Smooth muscle cell of the brain vasculature (primary cell): ENCODE measurements around the gene PTPN11.
"Not testable (repeated sequence)": the region's sequence is repeated elsewhere in the genome, so short reads cannot be mapped to it uniquely, and the experiment has no call there.

Source experiments
- DNase-seq: peaks from one replicate; pipeline ENCODE4 v3.0.0-alpha.2; 2012; ENCODE audit warnings: low read depth, low spot score

The PTPN11 gene

DNA sequence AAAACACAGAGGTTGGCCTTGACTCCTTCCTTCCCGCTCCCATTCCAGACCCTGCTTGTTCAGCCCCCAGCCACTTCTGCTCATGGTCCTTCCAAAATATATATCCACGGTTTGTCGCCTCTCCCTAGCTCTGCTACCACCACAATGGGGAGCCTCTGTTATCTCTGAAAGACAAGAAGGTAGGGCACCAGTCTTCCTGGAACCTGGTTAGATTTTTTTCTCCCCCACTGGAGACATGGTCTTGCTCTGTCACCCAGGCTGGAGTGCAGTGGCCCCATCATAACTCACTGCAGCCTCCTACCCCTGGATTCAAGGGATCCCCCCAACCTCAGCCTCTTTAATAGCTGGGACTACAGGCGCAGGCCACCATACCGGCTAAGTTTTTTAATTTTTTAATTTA, 95.7 kb downstream of the PTPN11 start:
- no peak for DNase-seq

DNA sequence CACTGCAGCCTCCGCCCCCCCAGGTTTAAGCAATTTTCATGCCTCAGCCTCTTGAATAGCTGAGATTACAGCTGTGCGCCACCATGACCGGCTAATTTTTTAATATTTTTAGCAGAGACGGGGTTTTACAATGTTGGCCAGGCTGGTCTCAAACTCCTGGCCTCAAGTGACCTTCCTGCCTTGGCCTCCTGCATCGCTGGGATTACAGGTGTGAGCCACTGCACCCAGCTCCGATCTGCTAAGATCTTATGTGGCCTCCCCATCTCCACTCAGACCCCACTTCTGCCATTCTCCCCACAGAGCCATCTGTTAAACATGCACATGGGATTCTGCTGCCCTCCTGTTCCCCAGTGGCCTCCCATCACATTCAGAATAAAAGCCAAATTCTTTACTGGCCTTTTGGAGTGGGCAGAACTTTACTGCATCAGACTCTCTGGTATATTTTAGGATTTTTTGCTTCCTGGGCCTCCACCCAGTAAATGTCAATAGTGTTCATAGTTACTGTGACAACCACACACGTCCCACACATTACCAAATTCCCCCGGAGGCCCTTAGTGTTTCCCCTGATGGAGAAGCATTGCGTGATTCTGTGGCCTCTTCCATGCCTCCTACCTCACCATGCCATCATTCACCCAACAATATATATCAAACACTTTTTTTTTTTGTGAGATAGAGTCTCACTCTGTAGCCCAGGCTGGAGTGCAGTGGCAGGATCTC, 96.3 kb downstream of the PTPN11 start:
- DNase-seq = no peak

DNA sequence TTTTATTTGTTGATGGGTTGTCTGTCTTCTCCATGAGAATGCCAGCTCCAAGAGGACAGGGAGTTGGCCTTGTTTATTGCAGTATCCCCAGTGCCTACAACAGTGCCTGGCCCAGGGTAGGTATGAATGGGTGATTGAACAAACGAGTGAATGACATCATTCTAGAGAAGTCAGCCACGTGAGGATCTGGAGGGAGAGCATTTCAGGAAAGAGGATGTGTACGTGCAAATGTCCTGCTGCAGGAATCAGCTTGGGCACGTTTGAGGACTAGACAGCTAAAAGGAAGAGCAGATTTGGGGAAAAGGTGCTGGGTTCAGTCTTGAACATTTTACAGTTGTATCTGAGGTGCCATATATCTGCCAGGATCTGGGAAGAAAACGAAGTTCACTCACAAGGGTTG, 97.1 kb downstream of the PTPN11 start:
- DNase-seq = no peak

DNA sequence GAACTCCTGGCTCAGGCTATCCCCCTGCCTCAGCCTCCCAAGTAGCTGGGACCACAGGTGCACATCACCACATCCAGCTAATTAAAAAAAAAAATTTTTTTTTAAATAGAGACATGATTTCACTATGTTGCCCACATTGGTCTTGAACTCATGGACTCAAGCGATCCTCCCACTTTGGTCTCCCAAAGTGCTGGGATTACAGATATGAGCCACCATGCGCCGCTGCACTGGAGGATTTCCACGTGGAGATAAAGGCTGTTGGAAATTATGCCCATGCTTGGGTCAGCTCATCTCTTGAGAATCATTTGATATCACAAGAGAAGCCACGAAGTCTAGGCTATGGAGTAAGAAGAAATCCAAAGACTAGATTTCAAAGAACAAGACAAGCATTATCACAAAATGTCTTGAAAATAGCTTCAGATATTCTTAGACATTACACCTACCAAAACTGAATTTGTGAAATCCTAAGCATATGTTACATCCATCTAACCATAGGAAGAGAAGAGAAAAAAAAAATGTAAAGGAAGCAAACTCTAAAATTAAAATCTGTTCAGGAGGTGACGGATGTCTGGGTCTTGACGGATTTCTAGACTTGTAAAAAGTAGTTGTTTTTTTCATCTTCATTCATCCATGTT, 99.1 kb downstream of the PTPN11 start:
- no peak for DNase-seq

DNA sequence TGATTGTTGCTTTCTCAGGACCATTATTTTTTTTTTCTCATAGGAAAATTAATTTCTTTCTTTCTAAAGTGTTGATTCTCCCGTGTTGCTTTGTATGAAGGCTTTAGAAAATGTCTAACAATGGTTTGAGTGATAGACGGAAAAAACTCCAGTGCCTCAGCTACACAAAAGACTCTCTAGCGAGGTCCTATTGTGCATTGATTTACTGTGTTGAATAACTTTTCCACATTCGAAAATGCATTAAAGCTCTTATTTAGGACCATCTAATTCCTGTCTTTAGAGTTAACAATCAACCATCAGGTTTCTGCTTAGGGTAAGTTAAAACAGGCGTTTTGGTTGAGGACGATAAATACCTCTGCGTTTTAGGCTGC, 99.6 kb downstream of the PTPN11 start:
- no peak for DNase-seq

DNA sequence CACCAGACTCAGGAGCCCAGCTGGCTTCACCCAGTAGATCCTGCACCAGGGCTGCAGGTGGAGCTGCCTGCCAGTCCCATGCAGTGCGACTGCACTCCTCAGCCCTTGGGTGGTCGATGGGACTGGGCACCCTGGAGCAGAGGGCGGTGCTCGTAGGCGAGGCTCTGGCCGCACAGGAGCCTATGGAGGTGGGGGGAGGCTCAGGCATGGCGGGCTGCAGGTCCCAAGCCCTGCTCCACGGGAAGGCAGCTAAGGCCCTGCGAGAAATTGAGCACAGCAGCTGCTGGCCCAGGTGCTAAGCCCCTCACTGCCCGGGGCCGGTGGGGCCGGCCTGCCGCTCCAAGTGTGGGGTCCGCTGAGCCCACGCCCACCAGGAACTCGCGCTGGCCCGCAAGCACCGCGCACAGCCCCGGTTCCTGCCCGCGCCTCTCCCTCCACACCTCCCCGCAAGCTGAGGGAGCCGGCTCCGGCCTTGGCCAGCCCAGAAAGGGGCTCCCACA, 101.1 kb downstream of the PTPN11 start:
- DNase-seq = not testable (repeated sequence)

DNA sequence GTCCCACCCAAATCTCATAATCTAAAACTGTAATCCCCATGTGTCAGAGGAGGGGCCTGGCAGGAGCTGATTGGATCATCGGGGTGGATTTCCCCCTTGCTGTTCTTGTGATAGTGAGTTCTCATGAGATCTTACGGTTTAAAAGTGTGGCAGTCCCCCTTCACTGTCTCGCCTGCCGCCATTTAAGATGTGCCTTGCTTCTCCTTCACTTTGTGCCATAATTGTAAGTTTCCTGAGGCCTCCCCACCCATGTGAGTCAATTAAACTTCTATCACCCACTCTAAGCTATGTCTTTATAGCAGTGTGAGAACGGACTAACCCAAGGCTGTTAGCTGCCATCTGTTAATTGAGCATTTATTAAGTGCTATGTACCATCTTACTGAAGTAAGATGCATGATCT, 105.1 kb downstream of the PTPN11 start:
- no peak for DNase-seq

DNA sequence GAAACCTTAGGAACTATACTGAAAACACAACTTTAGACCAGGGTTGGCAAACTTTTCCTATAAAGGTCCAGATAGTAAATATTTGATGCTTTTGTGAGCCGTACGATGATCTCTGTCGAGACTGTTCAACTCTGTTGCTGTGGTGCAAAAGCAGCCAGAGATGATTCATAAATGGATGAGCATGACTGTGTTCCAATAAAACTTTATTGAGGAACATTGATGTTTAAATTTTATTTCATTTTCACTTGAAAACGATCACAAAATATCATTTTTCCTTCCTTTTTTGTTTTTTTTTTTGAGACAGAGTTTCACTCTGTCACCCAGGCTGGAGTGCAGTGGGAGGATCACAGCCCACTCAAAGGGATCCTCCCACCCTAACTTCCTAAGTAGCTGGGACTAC, 105.5 kb downstream of the PTPN11 start:
- no peak for DNase-seq

DNA sequence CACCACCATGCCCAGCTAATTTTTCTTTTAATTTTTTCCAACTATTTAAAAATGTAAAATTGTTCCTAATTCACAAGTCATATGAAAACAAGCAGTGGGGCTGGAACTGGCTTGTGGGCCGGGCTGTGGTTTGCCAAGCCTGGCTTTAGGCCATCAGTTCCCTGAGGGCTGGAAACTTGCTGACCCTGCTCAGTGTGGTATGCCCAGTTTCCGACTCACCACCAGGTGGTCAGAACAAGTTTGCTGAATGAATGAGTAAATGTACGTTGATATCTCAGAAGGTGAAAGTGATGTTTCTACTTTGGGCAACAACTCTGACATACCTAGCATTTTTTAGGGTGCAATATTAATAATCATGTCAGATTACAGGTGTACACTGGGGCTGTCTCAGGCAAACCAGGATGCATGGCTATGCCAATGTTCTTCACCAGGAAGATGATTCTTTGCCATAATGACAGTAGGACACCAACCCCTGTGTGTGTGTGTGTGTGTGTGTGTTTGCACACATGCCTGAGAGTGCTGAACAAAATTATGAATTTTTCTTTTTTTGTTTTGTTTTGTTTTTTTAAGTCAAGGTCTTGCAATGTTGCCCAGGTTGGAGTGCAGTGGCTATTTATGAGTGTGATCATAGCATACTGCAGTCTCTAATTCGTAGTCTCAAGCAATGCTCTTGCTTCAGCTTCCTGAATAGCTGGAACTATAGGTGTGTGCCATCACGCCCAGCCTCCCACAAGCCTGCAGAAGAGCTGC, 106.1 kb downstream of the PTPN11 start:
- DNase-seq = no peak

DNA sequence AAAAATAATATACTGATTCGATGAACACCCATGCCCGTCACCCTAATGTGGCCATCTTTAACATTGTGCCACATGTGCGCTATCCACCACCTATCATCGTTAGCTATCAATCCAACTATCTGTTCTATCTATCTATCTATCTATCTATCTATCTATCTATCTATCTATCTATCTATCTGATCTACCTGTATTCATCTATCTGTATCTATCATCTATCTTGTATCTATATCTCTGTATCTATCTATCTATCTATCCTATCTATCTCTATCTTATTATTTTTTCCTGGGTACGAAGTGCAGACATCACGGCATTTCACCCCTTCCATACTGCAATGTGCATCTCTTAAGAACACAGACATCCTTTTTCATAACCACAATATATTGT, 106.7 kb downstream of the PTPN11 start:
- no peak for DNase-seq

DNA sequence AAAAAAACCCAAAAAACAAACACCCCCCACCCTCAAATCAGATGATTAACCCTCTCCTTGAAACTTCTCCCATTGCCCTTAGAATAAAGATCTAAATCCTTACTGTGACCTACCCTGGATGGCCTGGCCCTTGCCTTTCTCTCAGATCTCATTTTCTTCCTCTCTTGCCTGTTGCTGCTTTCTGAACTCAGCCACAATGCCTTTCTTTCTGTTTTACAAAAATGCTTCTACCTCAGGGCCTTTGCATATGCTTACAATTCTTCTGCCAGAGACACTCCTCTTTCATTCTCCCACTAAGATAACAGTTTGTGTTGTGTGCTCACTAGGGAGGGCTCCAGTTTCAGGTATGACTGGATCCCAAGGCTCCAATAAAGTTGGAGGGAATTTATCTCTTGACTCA, 108.3 kb downstream of the PTPN11 start:
- DNase-seq = no peak

DNA sequence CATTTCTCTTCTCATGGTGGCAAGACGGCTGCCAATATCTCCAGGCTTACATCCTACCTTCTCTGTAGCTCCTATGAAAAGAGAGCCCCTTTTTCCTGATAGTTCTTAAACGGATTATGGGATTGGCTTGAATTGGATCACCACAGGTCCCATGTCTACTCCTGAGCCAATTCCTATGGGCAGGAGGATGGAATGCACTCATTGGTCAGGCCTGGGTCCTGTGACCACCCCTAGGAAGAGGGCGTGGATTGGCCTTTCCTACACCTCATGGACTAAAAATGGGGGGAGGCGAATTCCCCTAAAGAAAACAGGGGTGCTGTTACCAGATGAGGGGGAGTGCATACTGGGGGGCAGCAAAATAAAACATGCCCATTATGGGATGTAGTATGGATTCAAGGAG, 108.8 kb downstream of the PTPN11 start:
- DNase-seq = no peak

DNA sequence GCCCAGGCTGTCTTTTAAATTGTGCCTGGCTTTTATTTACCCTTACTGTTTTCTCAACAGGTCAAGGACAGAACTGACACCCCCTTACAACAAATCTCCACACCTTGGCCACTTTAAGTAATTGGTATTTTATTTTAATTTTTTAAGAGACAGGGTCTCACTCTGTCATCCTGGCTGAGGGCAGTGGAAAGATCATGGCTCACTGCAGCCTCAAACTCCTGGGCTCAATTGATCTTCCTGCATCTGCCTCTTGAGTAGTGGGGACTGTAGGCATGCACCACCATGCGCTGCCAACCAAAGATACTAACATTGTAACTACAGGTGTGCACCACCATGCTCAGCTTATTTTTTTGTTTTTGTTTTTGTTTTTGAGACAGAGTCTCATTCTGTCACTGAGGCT, 109.8 kb downstream of the PTPN11 start:
- no peak for DNase-seq

DNA sequence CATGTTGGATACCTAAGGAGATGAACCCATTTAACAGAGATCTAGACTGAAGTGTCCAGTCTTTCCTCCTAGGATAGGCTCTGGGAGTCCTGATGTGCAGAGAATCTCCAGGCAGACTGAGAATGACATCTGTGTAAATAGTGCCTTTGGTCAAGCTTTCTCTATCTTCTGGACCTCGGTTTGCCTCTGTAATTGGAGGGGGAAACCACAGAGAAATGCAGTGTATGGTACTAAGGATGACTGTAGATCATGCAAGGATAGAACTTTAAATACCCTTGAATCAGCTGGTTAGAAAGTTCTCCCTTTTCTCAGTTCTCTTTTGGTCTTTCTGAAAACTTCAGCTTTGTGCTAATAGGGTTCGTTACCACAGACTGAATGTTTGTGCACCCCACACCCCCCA, 112.2 kb downstream of the PTPN11 start:
- no peak for DNase-seq

DNA sequence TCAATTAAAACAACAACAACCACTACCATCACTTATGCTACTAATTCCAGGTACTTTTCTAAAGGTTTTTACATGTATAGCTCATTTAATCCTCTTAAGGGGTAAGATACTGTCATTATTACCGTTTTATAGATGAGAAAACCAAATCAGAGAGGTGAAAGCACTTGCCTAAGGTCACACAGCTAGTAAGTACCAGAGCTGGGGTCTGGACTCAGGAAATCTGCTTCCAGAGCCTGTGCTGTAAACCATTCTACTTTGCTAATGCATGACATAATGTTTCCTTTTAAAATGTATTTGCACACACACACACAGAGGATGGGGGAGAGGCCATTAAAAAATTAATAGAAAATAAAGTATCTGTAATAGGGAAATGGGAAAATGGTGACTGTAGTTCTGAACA, 113.4 kb downstream of the PTPN11 start:
- no peak for DNase-seq

DNA sequence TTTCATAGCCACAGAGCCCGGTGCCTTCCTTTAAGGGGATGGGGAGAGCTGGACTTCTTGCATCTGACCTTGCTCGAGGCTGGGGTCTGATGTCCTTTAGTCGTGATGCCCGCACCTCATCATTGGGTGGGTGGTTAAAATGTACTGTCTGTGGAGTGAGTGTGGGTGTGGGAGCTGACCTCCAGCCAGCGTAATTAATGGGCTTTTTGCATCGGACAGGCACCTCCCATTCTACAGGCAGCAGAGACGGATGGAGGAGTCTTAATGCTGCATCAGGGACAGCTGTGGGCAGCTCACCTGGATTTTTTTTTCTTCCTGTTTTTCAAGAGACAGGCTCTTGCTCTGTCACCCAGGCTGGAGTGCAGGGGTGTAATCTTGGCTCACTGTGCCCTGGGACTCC, 114.8 kb downstream of the PTPN11 start:
- no peak for DNase-seq

DNA sequence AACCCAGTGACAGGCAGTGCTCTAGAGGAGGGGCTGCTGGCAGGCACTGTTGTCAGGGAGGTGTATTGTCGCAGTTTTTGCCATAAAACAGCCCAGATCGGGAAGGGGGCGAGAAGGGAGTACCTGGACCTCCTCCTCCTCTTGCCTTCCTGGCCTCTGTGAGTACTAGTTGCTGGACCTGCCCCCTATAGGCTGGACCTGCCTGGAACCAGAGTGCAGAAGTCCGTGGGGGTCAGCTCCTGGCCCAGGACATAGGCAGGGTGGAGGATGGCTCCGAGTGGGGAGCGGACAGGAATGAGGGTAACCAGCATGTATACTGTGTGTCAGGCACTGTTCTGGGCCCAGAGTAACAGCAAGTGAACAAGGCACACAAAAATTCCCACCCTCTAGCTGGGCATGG, 116.3 kb downstream of the PTPN11 start:
- no peak for DNase-seq

DNA sequence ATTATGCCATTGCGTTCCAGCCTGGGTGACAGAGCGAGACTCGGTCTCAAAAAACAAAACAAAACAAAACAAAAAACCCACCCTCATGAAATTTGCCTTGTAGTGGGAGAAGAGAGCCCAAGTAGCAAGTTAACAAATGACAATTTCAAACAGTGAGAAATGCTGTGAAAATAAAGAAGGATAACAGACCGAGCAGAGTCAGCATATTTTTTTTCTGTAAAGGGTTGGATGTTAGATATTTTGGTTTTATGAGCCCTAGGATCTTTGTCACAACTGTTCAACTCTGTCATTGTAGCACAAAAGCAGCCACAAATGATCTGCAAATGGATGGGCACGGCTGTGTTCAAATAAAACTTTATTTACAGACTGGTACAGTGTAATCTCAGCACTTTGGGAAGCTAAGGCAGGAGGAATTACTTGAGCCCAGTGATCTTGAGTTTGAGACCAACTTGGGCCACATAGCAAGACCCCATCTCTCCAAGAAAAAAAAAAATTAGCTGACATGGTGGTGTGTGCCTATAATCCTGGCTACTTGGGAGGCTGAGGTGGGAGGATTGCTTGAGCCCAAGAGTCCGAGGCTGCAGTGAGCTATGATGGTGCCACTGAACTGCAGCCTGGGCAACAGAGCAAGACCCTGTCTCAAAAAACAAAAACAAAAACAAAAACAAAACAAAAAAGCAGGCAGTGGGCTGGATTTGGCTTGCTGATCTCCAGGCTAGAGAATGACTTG, 117.1 kb downstream of the PTPN11 start:
- no peak for DNase-seq

DNA sequence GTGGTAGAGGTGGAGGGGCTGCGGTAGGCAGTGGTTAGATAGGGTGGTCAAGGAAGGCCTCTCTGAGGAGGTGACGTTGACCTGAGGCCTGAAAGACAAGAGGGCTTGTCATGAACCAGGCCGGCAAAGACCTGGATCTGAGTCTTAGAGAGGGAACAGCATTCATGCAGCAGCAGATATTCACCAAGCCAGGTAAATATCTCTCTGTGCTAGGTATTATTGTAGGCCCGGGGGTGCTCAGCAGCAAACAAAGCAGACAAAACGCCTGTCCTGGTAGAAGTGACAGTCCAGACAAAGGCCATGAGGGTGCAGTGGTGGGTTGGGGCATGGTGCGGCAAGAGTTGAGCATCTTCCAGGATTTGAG, 117.6 kb downstream of the PTPN11 start:
- DNase-seq = no peak

DNA sequence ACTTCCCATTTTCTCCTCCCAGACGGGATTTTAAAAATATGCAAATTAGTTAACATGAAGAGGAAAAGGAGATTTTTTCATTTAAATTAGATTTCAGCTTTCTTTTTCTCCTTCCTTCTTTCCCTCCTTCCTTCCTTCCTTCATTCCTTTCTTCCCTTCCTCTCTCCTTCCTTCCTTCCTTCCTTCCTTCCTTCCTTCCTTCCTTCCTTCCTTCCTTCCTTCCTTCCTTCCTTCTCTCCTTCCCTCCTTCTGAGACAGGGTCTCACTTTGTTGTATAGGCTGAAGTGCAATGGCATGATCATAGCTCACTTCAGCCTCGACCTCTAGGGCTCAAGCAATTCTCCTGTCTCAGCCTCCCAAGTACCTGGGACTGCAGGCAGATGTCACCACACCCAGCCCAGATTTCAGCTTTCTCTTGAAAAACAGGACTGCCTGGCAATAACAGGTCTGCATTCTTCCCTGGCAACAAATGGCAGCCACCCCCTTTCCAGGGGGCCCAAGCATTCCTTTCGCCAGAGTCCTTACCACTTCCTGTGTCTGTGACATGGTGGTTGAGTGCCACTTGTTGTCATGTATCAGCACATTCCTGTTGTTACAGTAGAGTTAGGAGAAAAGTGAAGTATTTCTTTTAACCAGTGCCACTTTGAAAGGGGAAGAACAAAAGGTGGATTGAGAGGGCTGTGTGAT, 119.1 kb downstream of the PTPN11 start:
- DNase-seq = no peak

DNA sequence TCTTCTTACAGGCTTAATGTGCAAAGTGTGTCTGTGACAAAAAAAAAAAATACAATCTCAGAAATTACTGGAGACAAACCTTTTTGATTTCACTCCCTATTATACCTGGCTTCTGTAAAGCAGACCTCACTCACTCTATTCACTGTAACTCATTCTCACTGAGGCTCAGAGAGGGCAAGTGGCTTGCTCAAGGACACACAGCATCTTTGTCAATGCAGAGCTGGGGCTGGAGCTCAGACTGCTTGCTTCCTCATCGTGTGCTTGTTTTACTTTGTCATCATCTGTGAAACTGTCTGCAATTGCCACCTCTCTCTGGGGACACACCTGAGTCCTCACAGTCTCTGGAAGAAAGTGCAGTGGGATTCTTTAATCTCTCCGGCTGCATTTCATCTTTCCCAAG, 120.0 kb downstream of the PTPN11 start:
- DNase-seq = no peak

DNA sequence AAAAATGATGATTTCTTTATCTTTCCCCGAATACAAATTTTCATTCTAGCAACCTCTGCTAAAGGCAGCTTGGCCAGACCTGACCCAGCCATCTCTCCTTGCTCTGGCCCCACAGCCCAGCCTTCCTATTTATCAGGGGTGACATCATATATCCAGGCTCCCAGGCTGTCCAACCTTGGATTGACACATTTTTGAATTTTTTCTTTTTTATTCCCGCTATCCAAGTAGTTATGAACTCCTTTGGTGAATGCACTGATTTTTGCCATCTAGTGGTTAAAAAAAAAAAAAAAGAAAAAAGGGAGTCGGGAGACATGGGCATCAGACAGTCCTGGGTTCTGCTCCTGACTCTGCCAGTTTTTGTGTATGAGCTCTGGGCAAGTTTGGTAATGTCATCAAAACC, 120.5 kb downstream of the PTPN11 start:
- DNase-seq = no peak
